GM21390 (cell line): Measurements from ENCODE around the gene GRIN2A.
A peak's percentile ranks its signal among the peaks of the same experiment; 100 is the strongest.

Experiments
- ATAC-seq: cut with Tn5 transposase; IDR thresholded peaks from one replicate; pipeline ENCODE4 v1.9.1; 2021; ENCODE audit not compliant: unreplicated experiment

Gene GRIN2A

GRCh38 chr16:9971907-9972306 is 210.3 kb downstream of the GRIN2A start:
- no peak for ATAC-seq

GRCh38 chr16:9970796-9971195 is 211.4 kb downstream of the GRIN2A start:
- ATAC-seq, result no peak

DNA sequence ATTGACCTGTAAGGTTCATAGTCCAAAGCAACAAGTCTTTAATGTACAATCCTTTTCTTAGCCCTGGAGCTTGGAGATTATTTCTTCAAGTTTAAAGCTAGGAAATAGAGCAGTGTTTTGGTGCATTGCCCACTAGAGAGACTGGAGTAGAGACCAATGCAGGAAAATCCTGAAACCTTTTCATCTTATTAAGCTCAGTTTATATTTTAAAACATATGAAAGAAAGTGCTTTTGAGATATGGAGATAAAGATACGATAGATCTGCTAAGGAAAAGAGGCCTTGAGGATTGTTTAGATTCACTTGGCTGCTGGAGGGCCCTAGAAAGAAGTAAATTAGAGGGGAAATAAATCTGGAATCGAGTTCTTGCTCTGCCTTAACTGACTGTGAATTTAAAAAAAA is 212.0 kb downstream of the GRIN2A start:
- no peak for ATAC-seq

GRCh38 chr16:9969580-9969979 is 212.6 kb downstream of the GRIN2A start:
- ATAC-seq, result no peak

DNA sequence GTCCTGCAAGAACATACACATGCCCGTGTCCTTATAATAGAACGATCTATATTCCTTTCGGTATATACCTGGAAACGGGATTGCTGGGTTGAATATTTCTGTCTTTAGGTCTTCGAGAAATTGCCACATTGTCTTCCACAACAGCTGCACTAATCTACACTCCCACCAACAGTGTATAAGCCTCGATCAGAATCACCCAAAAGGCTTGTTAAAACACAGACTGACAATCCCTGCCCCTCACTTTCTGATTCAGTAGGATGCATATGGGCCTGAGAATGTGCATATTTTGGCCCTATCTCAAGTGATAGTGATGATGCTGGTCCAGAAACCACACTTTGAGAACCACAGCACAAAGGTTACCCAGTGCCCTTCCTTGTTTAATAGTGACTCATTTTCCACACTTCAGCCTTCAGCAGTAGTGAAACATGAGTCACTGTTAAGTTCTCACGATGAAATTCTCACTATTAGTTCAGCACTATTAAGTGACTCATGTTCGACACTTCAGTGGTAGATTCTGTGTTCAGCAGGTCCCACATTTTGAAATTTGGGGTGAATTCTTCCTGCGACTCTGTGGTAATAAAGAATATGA is 215.6 kb downstream of the GRIN2A start:
- peak; percentile 92 for ATAC-seq

- no peak for ATAC-seq
Observed at GRCh38 chr16:9965079-9965478, 217.1 kb downstream of the GRIN2A start.

- ATAC-seq, result no peak
Observed at GRCh38 chr16:9964426-9964825, 217.8 kb downstream of the GRIN2A start.

DNA sequence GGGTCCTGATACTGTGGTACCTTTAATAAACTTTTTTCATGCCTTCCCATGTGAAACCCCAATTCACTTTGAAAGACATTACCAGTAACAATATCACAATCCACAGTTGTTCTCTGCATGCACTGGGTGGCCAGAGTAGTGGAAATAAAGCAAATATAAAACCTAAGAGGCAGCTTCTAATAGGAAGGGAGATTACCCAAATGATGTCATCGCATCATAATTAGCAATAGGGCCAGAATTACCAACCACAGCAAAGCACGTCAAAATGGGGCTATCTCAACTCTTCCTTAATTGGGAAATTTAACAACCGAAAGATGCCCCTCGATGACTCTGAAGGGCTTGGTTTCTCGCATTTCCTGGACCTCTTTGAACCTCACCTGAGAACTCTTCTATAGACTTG is 224.8 kb downstream of the GRIN2A start:
- no peak for ATAC-seq

DNA sequence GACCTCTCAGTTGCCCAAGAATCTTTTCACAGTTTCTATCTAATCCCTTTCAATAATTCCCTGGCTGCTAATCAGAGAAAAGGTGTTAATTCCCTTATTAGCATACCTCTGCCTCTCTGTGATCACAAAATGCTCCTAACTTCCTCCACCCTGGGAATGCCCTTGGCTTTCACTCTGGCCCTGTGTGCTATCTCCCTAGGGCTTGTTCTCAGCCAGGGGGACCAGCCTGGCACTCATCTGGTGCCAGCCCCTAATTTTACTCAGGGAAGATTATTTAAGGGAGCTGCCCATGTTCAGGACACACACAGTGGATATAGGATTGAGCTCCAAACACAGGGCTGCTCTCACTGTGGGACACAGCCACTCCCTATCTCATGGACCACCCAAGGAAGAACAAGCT is 225.2 kb downstream of the GRIN2A start:
- ATAC-seq, result no peak

DNA sequence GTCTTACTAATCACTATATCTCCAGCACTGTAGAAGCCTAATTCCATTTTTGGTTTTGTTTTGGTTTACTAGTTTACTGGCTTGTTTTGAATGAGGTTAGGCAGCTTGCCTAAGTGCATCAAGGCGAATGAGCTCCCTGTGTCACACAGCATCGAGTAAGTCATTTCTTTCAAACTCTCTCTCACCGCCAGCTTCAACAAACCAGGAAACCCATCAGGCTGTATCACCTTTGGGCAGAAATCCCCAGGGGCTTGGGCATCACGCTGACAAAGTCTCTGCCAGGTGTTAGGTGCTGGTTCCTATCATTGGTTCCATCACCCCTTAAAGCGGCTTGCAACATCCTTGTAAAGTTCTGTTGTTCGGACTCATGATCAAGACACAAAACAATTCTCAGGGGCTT is 226.6 kb downstream of the GRIN2A start:
- ATAC-seq, result no peak

GRCh38 chr16:9953908-9954570 is 228.2 kb downstream of the GRIN2A start:
- no peak for ATAC-seq

DNA sequence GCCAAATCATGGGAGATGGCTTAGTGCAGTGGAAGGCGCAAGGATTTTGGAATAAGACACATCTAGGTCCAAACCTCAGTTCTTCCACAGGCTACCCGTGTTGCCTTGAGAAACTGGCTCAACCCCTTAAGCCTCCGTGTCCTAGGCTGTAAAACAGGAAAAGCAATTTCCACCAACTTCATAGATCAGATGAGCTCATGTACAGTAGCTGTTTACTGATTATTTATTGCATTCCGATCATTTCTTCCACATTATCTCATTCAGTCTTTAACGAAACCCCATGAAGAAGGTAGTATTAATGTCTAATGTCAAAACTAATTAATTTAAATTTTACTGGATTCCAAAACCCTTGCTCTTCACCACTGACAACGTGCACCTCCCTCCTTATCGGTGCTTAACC is 231.6 kb downstream of the GRIN2A start:
- ATAC-seq, result no peak

GRCh38 chr16:9949396-9949795 is 232.8 kb downstream of the GRIN2A start:
- ATAC-seq, result no peak

DNA sequence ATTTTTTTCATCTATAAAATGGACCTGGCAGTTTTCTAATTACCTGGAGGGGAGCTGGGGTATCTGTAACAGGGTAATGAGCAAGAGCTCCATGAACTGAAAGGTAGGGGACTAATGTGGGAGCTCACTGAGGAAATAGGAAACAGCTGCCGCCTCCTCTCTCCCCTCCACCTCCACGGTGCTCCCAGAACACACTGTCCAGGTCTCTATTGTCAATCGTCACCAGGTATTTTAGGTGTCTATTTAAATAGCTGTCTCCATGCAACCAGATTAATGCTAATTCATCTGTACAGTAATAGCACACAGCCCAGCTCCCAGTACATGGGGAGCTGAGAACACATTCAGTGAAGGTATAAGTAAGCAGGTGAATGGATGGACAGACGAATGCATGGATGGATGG is 233.3 kb downstream of the GRIN2A start:
- ATAC-seq, result no peak

GRCh38 chr16:9946022-9946720 is 236.1 kb downstream of the GRIN2A start:
- ATAC-seq, result no peak

DNA sequence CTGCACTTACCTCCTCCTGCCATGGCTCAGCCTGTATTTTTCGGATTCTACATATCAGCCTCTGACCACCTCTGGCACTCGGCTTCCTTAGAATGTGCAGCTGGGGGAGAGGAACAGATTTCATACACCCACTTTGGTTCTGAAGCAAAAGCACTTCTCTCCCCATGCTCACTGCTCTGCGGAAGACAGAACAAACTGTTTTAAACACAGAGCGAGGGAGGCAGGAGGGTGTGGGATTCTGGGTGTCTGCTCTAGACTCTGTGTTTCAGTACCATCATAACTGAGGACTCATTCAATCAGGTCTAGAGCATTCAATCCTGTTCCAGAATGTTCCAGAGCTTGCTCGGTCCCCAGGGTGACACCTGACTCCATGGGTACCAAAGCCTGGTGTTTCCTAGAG is 239.1 kb downstream of the GRIN2A start:
- ATAC-seq, result no peak

GRCh38 chr16:9941245-9941644 is 241.0 kb downstream of the GRIN2A start:
- no peak for ATAC-seq

DNA sequence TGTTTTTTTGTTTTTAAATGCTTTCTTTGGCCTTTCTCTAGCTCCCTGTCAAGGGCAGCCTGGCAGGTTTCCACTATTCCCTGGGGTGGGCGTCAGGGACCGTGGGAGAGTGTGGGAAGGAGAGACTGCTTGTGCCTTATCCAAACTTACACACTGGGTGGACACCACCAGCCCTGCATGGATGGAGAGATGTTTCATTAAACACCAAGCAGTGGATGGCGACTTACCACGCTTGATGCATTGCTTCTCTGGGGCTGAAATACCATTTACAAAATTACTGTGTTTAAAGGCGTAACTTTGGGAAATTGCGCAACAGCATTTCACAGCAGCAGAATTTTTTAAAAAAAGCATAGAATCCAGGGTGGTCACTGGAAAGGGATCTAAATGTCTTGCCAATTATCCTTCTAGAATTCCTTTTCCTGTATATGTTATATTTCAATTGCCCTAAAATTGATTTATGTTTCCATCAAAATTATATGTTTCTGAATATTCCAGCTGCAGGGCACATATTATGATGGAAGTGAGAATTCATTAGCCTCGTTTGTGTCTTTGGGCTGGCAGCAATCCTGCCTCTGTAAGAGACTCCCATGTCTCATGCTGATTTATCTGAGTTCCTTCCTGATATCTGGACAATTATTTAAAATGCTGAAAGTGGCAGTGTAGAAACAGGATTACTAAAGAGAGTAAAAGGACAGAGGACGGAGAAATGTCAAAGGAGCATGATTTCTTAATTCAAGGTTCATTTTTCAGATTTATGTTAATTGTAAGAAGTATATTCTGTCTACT is 247.3 kb downstream of the GRIN2A start:
- ATAC-seq, result no peak

DNA sequence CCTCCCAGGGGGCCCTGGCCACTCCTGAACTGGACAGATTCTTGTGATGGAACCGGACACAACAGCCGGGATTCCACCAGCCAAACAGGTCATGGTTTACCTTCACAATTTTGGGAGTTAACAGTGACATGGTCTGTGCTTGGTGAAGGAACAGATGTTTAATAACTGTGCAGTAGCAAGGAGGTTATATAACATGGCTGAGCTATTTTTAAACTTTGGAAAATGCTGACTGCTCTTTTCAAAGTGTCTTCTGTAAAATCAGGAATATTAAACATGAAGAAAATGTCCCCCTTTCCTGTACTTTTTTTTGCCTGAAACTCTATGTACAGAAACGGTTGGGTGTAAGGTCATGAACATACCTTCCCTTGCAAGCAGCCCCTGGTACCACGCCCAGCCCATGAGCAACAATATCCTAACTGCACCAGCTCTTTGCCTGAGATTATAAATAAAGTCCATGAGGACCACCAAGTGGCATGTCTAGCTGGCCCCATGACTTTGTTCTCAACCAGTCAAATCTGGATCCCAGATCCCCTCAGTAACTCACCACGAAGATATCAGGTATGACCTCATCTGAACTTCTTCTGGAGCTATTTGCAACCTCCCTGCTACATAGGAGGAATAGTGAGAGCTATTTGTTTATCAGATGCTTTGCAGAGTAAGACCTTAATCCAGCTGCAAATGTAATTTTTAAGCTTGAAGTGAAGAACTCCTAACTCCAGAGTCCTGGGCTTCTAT is 249.1 kb downstream of the GRIN2A start:
- no peak for ATAC-seq

DNA sequence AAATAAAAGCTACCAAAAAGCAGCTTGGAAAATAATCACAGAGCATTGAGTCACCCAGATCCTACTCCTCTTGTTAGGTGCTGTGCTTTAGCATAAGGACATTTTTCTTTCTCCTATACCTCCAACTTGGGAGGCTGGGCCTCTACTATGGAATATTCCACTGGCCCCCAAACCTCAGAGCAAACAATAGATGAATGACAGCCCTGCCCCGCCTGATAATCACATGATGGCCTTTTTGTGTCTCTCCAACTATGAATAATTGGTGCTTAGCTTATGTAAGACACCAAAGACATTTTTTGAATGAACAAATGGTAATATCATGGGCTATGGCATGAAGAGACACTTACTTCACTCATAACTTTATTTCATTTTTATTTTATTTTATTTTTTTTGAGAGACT is 250.2 kb downstream of the GRIN2A start:
- no peak for ATAC-seq

GRCh38 chr16:9929836-9930235 is 252.4 kb downstream of the GRIN2A start:
- no peak for ATAC-seq
